BLaER1 (cell line): ENCODE data around the gene LSP1.
A peak's percentile ranks its signal among the peaks of the same experiment; 100 is the strongest.

Source experiments
- H3K27ac ChIP-seq: shearing (Covaris generic); formaldehyde crosslinking; 2 replicates; pipeline ENCODE4 v1.8.1; 2022
- H3K27me3 ChIP-seq: shearing (Covaris generic); formaldehyde crosslinking; 2 replicates; pipeline ENCODE4 v1.8.1; 2022
- H3K36me3 ChIP-seq: shearing (Covaris generic); formaldehyde crosslinking; 2 replicates; pipeline ENCODE4 v1.8.1; 2022
- H3K4me1 ChIP-seq: shearing (Covaris generic); formaldehyde crosslinking; 2 replicates; pipeline ENCODE4 v1.8.1; 2022
- H3K4me2 ChIP-seq: shearing (Covaris generic); formaldehyde crosslinking; 2 replicates; pipeline ENCODE4 v1.8.1; 2022
- H3K4me3 ChIP-seq: shearing (Covaris generic); formaldehyde crosslinking; 2 replicates; pipeline ENCODE4 v1.8.1; 2022
- H3K9ac ChIP-seq: shearing (Covaris generic); formaldehyde crosslinking; 2 replicates; pipeline ENCODE4 v1.8.1; 2022
- H3K9me3 ChIP-seq: shearing (Covaris generic); formaldehyde crosslinking; 2 replicates; pipeline ENCODE4 v1.8.1; 2022
- H4K20me1 ChIP-seq: shearing (Covaris generic); formaldehyde crosslinking; 2 replicates; pipeline ENCODE4 v1.8.1; 2022
- Cebpa-rat ChIP-seq: shearing (Covaris generic); IDR thresholded peaks from 2 replicates; pipeline ENCODE4 v1.8.1; 2022

The LSP1 gene

DNA sequence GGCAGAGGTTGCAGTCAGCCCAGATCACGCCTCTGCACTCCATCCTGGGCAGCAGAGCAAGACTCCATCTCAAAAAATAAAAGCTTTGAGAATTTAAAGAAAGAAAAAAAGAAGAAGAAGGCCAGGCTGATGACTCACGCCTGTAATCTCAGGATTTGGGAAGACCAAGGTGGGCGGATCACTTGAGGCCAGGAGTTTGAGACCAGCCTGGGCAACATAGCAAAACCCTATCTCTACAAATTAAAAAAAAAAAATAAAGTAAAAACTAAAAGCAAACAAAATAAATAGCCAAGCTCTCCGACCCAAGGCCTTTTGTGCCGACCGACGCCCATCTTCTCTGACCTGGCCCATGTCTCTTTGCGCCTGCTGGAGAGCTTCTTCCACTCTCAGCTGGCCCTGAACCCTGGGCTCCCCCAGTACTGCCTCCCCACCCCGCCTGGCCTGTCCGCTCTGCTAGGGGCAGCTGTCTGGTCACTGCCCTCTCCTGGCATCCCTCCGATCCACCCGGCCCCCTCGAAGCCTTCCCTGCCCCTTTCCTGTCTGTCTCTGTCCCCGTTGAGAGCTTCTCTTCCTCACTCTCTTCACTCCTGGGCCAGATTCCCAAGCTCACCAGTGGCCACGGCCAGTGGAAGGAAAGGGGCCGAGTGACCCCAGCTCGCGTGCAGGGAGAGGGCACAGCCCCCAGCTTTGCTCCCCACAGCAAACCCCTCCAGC lies 4.8 kb upstream of the LSP1 start:
- no peak overlapping the region for H3K9ac ChIP-seq
- H3K4me1 ChIP-seq, result peaks cover 85% of the 10 kb centered on the region
- no peaks in the 10 kb centered on the region for H3K36me3 ChIP-seq
- no peak overlapping the region for H3K27ac ChIP-seq
- no peaks in the 10 kb centered on the region for H3K9me3 ChIP-seq
- peak overlapping the region; percentile 89; the same call in 1 of the 2 replicates for H3K4me2 ChIP-seq
- no peaks in the 10 kb centered on the region for H3K27me3 ChIP-seq
- H4K20me1 ChIP-seq, result peaks cover 22% of the 10 kb centered on the region; the same call in 1 of the 2 replicates
- H3K4me3 ChIP-seq, result no peak overlapping the region
- no peak for TF ChIP-seq Cebpa-rat

DNA sequence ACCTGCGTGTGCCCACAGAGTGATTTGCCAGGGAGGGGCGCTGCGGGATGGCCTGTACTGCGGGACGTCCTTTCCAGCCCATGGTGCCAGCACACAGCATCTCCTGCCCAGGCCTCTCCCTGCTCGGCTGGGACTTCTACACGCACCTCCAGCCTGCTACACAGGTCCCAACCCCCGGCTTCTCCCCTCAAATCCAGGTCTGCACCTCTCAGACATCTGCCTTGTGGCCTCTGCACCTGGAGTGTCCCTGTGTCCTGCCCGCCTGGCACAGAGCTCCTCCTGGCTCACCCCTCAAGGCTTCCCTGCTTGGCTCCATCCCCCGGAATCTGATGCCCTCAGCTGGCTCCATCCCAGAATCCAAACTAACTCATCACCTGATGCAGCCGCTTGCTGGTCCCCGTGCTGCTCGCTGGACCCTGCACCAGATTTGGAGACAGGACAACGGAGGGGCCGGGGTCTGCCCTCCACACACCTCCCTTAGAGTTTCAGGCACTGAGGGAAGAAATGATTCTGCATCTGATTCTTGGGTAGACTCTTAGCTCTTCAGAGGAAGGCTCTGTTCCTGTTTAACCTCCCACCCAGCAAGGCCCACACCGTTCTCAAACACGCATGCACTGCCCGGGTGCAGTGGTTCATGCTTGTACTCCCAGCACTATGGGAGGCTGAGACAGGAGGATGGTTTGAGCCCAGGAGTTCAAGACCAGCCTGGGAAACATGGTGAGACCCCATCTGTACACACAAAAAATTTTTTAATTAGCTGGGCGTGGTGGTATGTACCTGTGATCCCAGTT lies 4.0 kb upstream of the LSP1 start:
- Histone ChIP-seq H3K4me2 (peak overlapping the region; percentile 89), H3K36me3 (no peaks in the 10 kb centered on the region), H3K9me3 (no peaks in the 10 kb centered on the region), H3K4me3 (no peak overlapping the region), H4K20me1 (peaks cover 25% of the 10 kb centered on the region; the same call in 1 of the 2 replicates), H3K27ac (no peak overlapping the region), H3K4me1 (peaks cover 85% of the 10 kb centered on the region), H3K27me3 (no peaks in the 10 kb centered on the region), H3K9ac (no peak overlapping the region)
- TF ChIP-seq Cebpa-rat, result no peak

DNA sequence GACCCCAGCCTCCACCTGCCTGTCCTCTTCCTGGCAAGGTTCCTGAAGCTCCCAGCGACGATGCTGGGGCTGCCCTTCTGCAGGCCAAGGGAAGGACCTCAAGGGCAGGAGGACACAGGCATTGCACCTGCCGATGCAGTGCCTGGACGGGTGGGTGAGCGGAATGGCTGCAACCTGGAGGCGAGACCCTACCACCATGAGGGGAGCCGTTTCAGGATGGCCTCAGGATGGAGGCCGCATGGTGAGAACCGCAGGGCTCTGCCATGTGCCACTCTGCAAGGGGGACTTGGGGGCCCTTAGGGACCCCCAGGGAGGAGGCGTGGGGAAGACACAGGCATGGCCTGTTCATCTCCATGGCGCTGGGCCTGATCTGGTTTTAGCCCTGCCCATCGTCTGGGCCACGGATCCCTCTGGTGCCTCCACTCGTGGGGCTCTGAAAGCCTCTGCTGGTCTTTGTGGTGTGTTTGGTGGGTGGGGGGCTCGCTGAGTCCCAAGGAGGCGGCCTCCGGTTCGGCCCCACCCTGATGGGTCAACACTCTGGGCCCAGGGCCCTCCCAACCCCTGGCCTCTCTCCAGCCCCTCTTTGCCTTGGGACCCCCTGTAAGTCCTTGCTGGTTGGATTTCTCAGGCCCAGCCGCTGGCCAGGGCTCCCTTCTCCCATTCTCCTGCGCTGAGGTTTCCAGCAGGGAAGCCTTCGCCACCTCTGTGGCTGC lies 1.3 kb upstream of the LSP1 start:
- Histone ChIP-seq H3K9me3 (no peaks in the 10 kb centered on the region), H3K36me3 (no peaks in the 10 kb centered on the region), H3K4me3 (peak overlapping the region; percentile 18; the same call in 1 of the 2 replicates), H3K27me3 (peaks cover 5% of the 10 kb centered on the region; the same call in 1 of the 2 replicates), H3K4me2 (peak overlapping the region; percentile 89), H3K27ac (peak overlapping the region; percentile 22; the same call in 1 of the 2 replicates), H4K20me1 (peaks cover 39% of the 10 kb centered on the region), H3K9ac (no peak overlapping the region), H3K4me1 (peaks cover 86% of the 10 kb centered on the region)
- no peak for TF ChIP-seq Cebpa-rat

DNA sequence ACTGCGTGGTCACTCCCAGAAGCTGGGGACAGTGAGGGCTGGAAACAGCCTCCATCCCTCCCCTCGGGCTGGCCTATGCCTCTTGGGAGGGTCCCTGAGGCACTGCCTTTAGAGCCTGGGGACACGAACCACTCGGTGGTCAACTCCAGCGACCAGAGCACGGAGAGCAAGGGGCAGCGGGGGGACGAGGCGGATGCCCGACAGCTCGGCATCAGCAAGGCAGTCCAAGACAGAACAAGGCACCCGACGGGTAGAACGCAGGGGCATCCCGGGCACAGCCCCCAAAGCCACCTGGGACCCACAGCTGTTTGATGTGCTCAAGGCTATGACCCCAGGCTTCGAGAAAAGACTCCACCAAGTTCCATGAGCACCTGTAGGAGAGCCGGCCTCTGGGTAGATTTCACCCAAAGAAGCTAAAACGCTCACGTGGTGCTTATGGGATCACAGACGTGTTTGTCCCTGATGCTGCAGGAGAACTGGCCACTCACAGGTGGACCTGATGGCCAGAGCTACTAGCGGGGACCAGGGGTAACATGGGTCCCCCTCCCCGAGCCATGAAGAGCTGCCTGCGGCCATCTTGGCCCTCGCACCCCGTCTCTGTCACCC lies 510 bp upstream of the LSP1 start:
- Histone ChIP-seq H3K36me3 (no peaks in the 10 kb centered on the region), H3K9ac (no peak overlapping the region), H3K9me3 (no peaks in the 10 kb centered on the region), H3K4me3 (peak overlapping the region; percentile 28; the same call in 1 of the 2 replicates), H4K20me1 (peaks cover 39% of the 10 kb centered on the region), H3K4me1 (peaks cover 94% of the 10 kb centered on the region), H3K27me3 (peaks cover 5% of the 10 kb centered on the region; the same call in 1 of the 2 replicates), H3K27ac (peak overlapping the region; percentile 22; the same call in 1 of the 2 replicates), H3K4me2 (peak overlapping the region; percentile 89)
- TF ChIP-seq Cebpa-rat, result no peak

DNA sequence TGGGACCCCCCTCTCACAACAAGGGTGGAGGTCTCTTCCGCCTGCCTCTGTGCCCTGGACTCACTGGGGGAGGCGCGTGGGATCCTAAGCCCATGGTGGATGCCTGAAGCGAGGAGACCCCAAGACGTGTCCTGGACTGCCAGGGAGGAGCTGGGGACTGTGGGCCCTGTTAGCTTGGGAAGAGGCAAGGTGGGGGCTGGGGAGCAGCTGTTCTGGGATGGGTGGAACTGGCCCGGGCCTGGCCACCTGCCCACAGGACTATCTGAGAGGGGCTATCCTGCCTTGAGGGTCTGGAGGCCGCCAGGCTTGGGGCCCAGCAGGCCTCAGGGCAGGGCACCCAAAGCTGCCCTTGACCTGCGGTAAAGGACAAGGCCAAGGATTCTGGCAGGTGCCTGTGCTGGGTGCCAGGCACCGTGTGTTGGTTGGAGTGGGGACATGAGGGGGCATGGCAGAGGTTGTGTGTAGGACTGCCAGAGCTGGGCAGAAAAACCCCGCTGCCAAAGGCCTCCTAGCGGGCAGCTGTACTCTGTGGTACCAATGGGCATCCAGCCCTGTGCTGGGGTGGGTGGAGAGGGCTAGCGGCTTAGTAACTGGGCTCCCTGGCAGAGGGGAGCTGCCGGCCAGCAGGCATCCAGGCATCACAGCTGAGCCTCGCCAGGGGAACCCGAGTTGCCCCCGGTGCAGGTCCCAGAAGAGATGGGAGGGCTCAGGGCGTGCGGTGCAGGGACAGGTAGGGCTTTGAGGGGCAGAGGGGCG lies 670 bp downstream of the LSP1 start:
- H3K27ac ChIP-seq, result peak overlapping the region; percentile 55; the same call in 1 of the 2 replicates
- peak overlapping the region; percentile 10; the same call in 1 of the 2 replicates for H3K9ac ChIP-seq
- H3K4me3 ChIP-seq, result peak overlapping the region; percentile 28; the same call in 1 of the 2 replicates
- no peaks in the 10 kb centered on the region for H3K36me3 ChIP-seq
- TF ChIP-seq Cebpa-rat, result no peak
- H3K27me3 ChIP-seq, result peaks cover 5% of the 10 kb centered on the region; the same call in 1 of the 2 replicates
- peaks cover 39% of the 10 kb centered on the region for H4K20me1 ChIP-seq
- H3K4me1 ChIP-seq, result peaks cover 89% of the 10 kb centered on the region
- no peaks in the 10 kb centered on the region for H3K9me3 ChIP-seq
- peak overlapping the region; percentile 89 for H3K4me2 ChIP-seq

DNA sequence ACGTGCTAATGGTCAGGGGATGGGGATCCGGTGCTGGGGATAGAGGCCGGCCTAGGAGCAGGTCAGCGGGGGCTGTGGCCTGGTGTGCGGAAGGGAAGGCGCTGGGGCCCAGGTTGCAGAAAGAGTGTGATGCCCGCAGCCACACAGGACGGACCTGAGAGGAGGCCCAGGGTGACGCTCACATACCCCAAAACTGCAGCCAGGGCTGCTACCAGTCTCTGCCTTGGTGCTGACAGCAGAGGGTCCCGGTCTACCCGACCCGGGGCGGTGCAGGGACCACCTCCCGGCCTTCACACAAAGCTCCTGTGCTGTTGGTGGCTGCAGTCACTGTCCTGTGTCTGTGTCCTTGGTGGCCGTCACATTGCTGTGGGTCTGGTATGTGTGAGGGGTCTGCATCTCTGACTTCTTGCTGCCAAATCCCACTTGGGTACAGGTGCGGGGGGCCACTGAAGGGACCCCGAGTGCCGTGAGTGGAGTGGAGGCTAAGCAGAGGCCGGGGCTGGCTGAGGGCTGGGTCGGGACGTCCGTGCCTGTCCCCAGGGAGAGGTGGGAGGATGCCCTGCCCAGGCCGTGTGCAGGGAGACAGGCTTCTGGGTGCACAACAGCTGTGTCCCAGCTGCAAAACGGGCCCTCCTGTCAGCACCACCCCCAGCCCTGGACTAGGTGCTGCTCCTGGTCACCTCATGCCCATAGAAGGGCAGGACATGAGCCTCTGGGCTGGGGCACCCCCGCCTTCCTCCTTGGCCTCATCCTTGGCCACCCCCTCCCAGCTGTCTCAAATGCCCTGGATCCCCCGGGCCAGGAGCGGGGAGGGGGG lies 1.5 kb downstream of the LSP1 start:
- H3K9ac ChIP-seq, result no peak overlapping the region
- no peak overlapping the region for H3K27ac ChIP-seq
- no peak for TF ChIP-seq Cebpa-rat
- peaks cover 81% of the 10 kb centered on the region for H3K4me1 ChIP-seq
- H3K36me3 ChIP-seq, result no peaks in the 10 kb centered on the region
- H3K27me3 ChIP-seq, result peaks cover 5% of the 10 kb centered on the region; the same call in 1 of the 2 replicates
- H4K20me1 ChIP-seq, result peaks cover 47% of the 10 kb centered on the region
- peak overlapping the region; percentile 89 for H3K4me2 ChIP-seq
- H3K9me3 ChIP-seq, result no peaks in the 10 kb centered on the region
- peak overlapping the region; percentile 28; the same call in 1 of the 2 replicates for H3K4me3 ChIP-seq

DNA sequence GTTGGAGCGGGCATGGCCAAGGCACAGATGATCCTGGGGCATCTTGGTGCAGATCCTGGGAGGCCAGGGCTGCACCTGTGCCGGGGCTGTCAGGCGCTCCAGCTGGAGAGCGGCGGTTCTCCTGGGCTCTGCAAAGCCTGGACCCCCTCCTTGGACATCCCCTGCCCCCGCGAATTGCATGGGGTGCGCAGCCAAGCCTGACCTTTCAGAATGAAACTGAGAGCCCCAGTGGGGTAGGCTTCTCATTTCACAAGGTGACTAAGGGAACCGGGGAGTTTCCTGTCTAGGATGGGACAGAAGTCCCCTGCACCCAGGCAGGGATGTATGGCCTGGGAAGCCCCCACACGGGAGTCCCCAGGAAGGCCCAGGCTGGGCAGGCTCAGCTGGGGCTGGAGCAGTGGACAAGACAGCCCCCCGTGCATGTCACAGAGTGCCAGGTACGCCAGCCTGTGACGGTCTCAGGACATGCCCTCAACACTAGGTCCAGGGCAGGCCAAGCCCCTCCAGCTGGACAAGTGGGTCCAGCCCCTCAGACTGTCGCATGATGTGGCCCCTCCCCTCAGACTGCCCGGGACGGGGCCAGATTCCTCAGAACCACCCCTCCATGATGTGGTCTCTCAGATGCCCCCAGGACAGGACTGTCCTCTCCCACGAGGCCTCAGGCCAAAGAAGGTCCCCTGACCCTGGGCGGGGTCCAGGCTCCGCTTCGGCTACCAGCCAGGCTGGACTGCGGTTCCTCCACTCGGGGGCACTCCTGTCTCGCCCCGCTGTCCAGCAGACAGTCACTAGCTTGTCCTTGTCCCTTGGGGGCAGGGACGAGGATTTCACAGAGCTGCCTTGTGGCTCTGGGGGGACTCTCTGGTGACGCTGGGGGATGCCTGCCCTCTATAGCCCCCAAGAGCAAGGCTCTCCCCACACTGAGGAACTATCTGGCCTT lies 2.3 kb downstream of the LSP1 start:
- H3K9ac ChIP-seq, result no peak overlapping the region
- no peak overlapping the region for H3K27ac ChIP-seq
- H3K36me3 ChIP-seq, result no peaks in the 10 kb centered on the region
- peaks cover 5% of the 10 kb centered on the region; the same call in 1 of the 2 replicates for H3K27me3 ChIP-seq
- no peak overlapping the region for H3K4me3 ChIP-seq
- H4K20me1 ChIP-seq, result peaks cover 47% of the 10 kb centered on the region
- no peak for TF ChIP-seq Cebpa-rat
- H3K9me3 ChIP-seq, result no peaks in the 10 kb centered on the region
- peaks cover 73% of the 10 kb centered on the region for H3K4me1 ChIP-seq
- peak overlapping the region; percentile 89 for H3K4me2 ChIP-seq
